ENCODE results near the gene COQ7.

DNA sequence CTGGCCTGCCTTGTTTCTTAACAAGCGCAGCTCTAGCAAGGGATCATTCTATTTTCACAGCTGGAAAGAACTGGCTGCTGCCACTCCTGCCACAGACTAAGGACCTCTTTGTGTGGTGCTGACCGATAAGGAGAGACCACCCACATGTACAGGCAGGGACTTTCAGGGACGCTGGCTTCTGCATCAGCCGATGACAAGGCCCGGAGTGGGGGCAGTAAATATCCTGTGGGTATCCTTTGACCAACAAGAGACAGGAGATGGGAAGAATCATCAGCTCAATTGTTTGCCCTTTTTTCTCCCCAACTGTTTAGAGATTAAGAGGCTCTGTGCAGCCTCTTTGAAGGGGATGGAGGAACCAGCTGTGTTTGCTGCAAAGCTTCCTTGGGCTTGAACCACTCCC is 37.2 kb downstream of the COQ7 start:
- TF ChIP-seq POLR2AphosphoS5 (IDR thresholded peaks at IDR 0.05; ENCODE audit: low read depth, low read length) (no peak), RCOR1 (IDR thresholded peaks at IDR 0.05; ENCODE audit: low read length) (no peak), EZH2phosphoT487 (IDR thresholded peaks at IDR 0.05; ENCODE audit: borderline replicate concordance, low read depth) (no peak), RFX5 (IDR thresholded peaks at IDR 0.05; ENCODE audit: low read length) (no peak)
- TF ChIP-seq, protein P1, sequence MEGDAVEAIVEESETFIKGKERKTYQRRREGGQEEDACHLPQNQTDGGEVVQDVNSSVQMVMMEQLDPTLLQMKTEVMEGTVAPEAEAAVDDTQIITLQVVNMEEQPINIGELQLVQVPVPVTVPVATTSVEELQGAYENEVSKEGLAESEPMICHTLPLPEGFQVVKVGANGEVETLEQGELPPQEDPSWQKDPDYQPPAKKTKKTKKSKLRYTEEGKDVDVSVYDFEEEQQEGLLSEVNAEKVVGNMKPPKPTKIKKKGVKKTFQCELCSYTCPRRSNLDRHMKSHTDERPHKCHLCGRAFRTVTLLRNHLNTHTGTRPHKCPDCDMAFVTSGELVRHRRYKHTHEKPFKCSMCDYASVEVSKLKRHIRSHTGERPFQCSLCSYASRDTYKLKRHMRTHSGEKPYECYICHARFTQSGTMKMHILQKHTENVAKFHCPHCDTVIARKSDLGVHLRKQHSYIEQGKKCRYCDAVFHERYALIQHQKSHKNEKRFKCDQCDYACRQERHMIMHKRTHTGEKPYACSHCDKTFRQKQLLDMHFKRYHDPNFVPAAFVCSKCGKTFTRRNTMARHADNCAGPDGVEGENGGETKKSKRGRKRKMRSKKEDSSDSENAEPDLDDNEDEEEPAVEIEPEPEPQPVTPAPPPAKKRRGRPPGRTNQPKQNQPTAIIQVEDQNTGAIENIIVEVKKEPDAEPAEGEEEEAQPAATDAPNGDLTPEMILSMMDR (IDR thresholded peaks at IDR 0.05) = no peak
- TF ChIP-seq, protein P2, sequence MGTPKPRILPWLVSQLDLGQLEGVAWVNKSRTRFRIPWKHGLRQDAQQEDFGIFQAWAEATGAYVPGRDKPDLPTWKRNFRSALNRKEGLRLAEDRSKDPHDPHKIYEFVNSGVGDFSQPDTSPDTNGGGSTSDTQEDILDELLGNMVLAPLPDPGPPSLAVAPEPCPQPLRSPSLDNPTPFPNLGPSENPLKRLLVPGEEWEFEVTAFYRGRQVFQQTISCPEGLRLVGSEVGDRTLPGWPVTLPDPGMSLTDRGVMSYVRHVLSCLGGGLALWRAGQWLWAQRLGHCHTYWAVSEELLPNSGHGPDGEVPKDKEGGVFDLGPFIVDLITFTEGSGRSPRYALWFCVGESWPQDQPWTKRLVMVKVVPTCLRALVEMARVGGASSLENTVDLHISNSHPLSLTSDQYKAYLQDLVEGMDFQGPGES (IDR thresholded peaks at IDR 0.05; ENCODE audit: low read depth, low read length) = no peak

Measured in SK-N-SH (cell line).